Suprapubic skin (tissue), 4 donors: ENCODE data around the gene PLCB1. TPM values are rescaled to one million over a fixed set of nuclear protein-coding genes. Genes with fewer than 3 reads are reported as not detected.

Experiments
- DNase-seq, 2 donors: peaks; one replicate each; pipeline ENCODE4 v3.0.0-alpha.2; 2019; ENCODE audit warnings: low spot score in 2 of 2
- H3K27ac ChIP-seq: fragments of 200-600 bp; sonication (generic); one replicate; pipeline ENCODE4 v1.5.1; 2019
- H3K27me3 ChIP-seq: fragments of 200-600 bp; sonication (generic); one replicate; pipeline ENCODE4 v1.5.1; 2019
- H3K36me3 ChIP-seq: fragments of 200-600 bp; sonication (generic); one replicate; pipeline ENCODE4 v1.5.1; 2019
- H3K4me1 ChIP-seq: fragments of 200-600 bp; sonication (generic); one replicate; pipeline ENCODE4 v1.5.1; 2019
- H3K4me3 ChIP-seq: fragments of 200-600 bp; sonication (generic); one replicate; pipeline ENCODE4 v1.5.1; 2019; ENCODE audit warnings: mild to moderate bottlenecking
- H3K9me3 ChIP-seq: fragments of 200-600 bp; sonication (generic); one replicate; pipeline ENCODE4 v1.5.1; 2019
- EP300 ChIP-seq: sonication (generic); formaldehyde crosslinking; IDR thresholded peaks from one replicate; pipeline ENCODE4 v1.6.1; 2017; ENCODE audit warnings: antibody characterized with exemption
- POLR2A ChIP-seq, 2 donors: fragments of 450-650 bp; IDR thresholded peaks; one replicate each; pipeline ENCODE4 v1.6.1; 2017; ENCODE audit warnings: antibody characterized with exemption in 2 of 2, mild to moderate bottlenecking in 2 of 2, moderate library complexity in 2 of 2
- POLR2AphosphoS5 ChIP-seq, 3 donors: sonication (generic); formaldehyde crosslinking; IDR thresholded peaks; one replicate each; pipeline ENCODE4 v1.6.1; 2017; ENCODE audit warnings: antibody characterized with exemption in 3 of 3
- WGBS: methylation state at CpG from one replicate; pipeline ENCODE4 v1.1.5; 2018; 5-methylcytosine and 5-hydroxymethylcytosine counted together
- total RNA-seq, 4 donors: library from RNA; depleted of rRNA; stranded (reverse); fragments of >200 nt; gene quantifications; one replicate each; pipeline ENCODE4 v1.1.0, GENCODE V29; 2016
- TF ChIP-seq, protein P1 (sequence below), 2 donors: fragments of 200-600 bp in 1 of 2; fragments of 450-650 bp in 1 of 2; sonication (generic) in 1 of 2; IDR thresholded peaks; one replicate each; pipeline ENCODE4 v1.5.1; 2016 to 2019; ENCODE audit warnings: antibody characterized with exemption in 2 of 2, mild to moderate bottlenecking in 1 of 2, moderate library complexity in 1 of 2

The PLCB1 gene
- total RNA-seq, 4 donors from 2014 or later = 3.9 to 15.6 (median 6.7) TPM

DNA sequence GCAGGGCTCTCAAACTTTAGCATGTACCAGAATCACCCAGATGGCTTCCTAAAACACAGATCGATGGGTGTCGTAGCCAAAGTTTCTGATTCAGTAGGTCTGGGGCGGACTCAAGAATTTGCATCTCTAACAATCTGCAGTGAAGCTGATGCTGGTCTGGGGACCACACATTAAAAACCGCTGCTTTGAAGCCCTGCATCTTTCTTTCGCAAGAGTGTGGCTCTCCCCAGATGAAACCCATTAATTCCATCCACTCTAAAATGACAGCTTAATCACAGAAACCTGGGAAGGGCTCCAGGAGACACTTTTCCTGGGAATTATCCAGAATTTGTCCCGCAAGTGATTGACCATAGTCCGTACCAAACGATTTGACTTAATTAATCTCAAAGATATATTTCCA is 617.0 kb downstream of the PLCB1 start:
- no peak for TF ChIP-seq EP300
- no peak for TF ChIP-seq POLR2A (IDR thresholded peaks at IDR 0.05)
- no peak for TF ChIP-seq POLR2AphosphoS5 (IDR thresholded peaks at IDR 0.05)
- TF ChIP-seq, protein P1, sequence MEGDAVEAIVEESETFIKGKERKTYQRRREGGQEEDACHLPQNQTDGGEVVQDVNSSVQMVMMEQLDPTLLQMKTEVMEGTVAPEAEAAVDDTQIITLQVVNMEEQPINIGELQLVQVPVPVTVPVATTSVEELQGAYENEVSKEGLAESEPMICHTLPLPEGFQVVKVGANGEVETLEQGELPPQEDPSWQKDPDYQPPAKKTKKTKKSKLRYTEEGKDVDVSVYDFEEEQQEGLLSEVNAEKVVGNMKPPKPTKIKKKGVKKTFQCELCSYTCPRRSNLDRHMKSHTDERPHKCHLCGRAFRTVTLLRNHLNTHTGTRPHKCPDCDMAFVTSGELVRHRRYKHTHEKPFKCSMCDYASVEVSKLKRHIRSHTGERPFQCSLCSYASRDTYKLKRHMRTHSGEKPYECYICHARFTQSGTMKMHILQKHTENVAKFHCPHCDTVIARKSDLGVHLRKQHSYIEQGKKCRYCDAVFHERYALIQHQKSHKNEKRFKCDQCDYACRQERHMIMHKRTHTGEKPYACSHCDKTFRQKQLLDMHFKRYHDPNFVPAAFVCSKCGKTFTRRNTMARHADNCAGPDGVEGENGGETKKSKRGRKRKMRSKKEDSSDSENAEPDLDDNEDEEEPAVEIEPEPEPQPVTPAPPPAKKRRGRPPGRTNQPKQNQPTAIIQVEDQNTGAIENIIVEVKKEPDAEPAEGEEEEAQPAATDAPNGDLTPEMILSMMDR (IDR thresholded peaks at IDR 0.05) = no peak
- H3K9me3 ChIP-seq = no peaks in the 10 kb centered on the region
- H3K36me3 ChIP-seq = no peaks in the 10 kb centered on the region
- H3K27ac ChIP-seq = no peak overlapping the region
- no peaks in the 10 kb centered on the region for H3K4me1 ChIP-seq
- DNase-seq = no peak
- H3K27me3 ChIP-seq = no peaks in the 10 kb centered on the region
- 59% methylated on average over 8 of the region's 8 CpGs for WGBS
- H3K4me3 ChIP-seq = no peak overlapping the region

DNA sequence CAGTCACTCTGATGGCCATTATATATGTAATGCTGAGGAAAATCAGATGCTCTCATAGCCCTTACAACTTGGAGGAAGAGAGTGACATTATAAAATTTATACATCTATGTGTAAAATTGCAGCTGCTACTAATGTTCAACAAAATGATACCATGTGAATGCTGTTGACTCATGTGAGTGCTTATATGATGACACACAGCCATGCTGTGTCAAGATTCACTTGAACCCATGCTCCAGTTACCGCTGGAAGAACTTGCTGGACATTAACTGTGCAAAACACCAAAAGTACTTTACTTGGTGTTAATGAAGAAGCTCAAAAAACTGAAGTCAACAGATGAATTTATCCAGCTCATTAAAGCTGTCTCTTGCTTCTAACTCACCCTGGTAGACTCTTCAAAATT is 617.9 kb downstream of the PLCB1 start:
- WGBS = 86% methylated on average over 1 of the region's 1 CpG
- Histone ChIP-seq H3K4me1 (no peaks in the 10 kb centered on the region), H3K36me3 (no peaks in the 10 kb centered on the region), H3K9me3 (no peaks in the 10 kb centered on the region), H3K27ac (no peak overlapping the region), H3K27me3 (no peaks in the 10 kb centered on the region), H3K4me3 (no peak overlapping the region)
- TF ChIP-seq POLR2AphosphoS5 (IDR thresholded peaks at IDR 0.05) = no peak
- no peak for TF ChIP-seq EP300
- TF ChIP-seq, protein P1 (IDR thresholded peaks at IDR 0.05) = no peak
- TF ChIP-seq POLR2A (IDR thresholded peaks at IDR 0.05) = no peak
- no peak for DNase-seq

DNA sequence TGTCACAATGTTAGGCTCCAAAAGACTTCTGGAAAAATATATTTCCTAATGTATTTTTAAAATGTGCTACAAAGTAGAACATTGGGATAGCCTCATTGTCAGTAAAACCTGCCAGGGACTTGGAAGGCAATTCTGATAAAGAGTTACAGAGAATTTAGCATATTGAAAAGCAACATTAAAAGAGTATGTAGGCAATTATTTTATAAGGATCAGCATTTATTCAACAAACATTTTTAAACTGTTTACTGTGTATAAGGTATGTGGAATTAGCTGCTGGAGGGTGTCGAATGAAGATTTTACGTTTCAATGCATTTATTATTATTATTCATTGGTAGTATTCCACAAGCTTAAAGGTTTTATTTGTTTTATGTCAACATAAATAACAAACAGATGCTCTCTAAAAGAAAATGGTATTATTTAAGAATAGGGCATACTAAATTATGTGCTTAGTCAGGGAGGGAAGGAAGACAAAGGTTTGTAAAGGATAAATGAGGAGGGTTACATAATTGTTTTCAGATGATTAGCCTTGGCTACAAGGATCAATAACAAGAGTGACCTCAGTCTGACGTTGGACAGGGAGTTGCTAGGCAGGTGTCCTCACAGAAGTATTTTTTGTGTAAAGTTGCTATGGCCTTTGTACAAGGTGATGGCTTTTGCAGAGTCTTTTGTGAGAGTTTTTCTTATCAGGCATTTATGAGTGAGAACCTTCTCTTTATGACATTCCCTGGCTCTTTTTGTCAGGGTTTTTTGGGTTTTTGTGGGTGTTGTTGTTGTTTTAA is 623.5 kb downstream of the PLCB1 start:
- H3K36me3 ChIP-seq = no peaks in the 10 kb centered on the region
- 74% methylated on average over 3 of the region's 3 CpGs for WGBS
- no peaks in the 10 kb centered on the region for H3K9me3 ChIP-seq
- H3K4me3 ChIP-seq = no peak overlapping the region
- no peaks in the 10 kb centered on the region for H3K27me3 ChIP-seq
- TF ChIP-seq POLR2A (IDR thresholded peaks at IDR 0.05) (no peak), POLR2AphosphoS5 (IDR thresholded peaks at IDR 0.05) (no peak)
- no peak for DNase-seq
- H3K4me1 ChIP-seq = no peaks in the 10 kb centered on the region
- no peak overlapping the region for H3K27ac ChIP-seq

DNA sequence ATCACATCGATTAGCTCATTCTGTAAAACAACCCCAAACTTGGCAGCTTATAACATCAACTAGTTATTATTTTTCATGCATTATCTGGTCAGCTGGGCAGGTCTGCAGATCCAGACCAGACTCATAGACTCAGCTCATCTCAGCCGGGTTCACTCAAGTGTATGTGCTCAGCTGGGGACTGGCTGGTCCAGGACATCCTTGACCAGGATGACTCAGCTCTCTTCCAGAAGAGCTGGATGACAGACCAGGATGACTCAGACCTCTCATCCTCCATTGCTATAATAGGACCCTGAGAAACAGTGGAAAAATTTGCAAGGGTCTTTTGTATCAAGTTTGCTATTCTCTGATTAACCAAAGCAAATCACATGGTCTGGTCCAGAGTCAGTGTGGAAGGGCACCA is 624.3 kb downstream of the PLCB1 start:
- no peaks in the 10 kb centered on the region for H3K36me3 ChIP-seq

DNA sequence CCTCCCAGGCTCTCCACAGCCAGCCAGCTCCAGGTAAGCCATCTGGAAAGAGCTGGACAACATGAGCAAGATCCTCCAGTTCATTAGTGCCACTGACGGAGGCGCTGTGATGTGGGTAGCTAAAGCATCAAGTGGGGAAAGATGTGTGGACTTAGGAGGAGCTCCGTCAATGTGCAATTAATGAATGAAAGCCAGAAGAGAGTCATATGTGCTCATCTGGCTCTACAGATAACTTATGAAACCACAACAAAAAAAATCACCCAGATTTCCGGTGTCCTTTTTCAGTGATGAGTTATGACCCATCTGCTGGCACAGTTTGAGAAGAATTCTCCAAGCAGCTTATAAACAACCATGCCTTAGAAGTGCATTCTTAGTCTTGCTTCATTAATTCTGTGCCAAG is 625.1 kb downstream of the PLCB1 start:
- H3K4me3 ChIP-seq = no peak overlapping the region
- H3K36me3 ChIP-seq = no peaks in the 10 kb centered on the region
- H3K27me3 ChIP-seq = no peaks in the 10 kb centered on the region
- no peak overlapping the region for H3K27ac ChIP-seq
- TF ChIP-seq POLR2A (IDR thresholded peaks at IDR 0.05) (no peak), EP300 (no peak), POLR2AphosphoS5 (IDR thresholded peaks at IDR 0.05) (no peak)
- TF ChIP-seq, protein P1 (IDR thresholded peaks at IDR 0.05) = no peak
- no peaks in the 10 kb centered on the region for H3K4me1 ChIP-seq
- 51% methylated on average over 4 of the region's 4 CpGs for WGBS
- no peaks in the 10 kb centered on the region for H3K9me3 ChIP-seq
- DNase-seq = no peak

More for the DNA sequence above, 624.3 kb downstream of the PLCB1 start:
- Histone ChIP-seq H3K9me3 (no peaks in the 10 kb centered on the region), H3K4me1 (no peaks in the 10 kb centered on the region), H3K27ac (no peak overlapping the region), H3K27me3 (no peaks in the 10 kb centered on the region), H3K4me3 (no peak overlapping the region)
- DNase-seq = no peak
- WGBS = 70% methylated on average over 2 of the region's 2 CpGs
- TF ChIP-seq, protein P1 (IDR thresholded peaks at IDR 0.05) = no peak
- TF ChIP-seq EP300 (no peak), POLR2A (IDR thresholded peaks at IDR 0.05) (no peak), POLR2AphosphoS5 (IDR thresholded peaks at IDR 0.05) (no peak)
